HEK293 (cell line): ENCODE results near the gene DCLRE1C.
A peak's percentile ranks its signal among the peaks of the same experiment; 100 is the strongest.

Experiments used
- CTCF ChIA-PET: fragments of 350-600 bp; formaldehyde crosslinking; extraction: SDS; loops from one replicate; lab custom pipeline; 2021; ENCODE audit warnings: antibody characterized with exemption; lab: Yijun Ruan, JAX
- POLR2A ChIA-PET: fragments of 300-600 bp; formaldehyde crosslinking; extraction: SDS; loops from one replicate; lab custom pipeline; 2020; ENCODE audit warnings: antibody characterized with exemption, inconsistent platforms; lab: Yijun Ruan, JAX
- H3K27ac ChIP-seq: fragments of 200-500 bp; sonication (Bioruptor generic); 2 replicates; pipeline ENCODE4 v1.5.1; 2014; ENCODE audit warnings: low read depth, low read length, control low read depth, inconsistent platforms; ENCODE audit errors: extremely low read depth
- H3K36me3 ChIP-seq, 2 experiments: fragments of 200-500 bp in 1 of 2; sonication (Bioruptor generic) in 1 of 2; 1 replicate in 1 of 2; 2 replicates in 1 of 2; pipeline ENCODE4 v1.5.1; 2014 to 2017; ENCODE audit warnings: inconsistent platforms in 2 of 2, low read length in 2 of 2; ENCODE audit not compliant: control insufficient read depth in 2 of 2, insufficient read depth in 1 of 2
- H3K4me1 ChIP-seq: fragments of 200-500 bp; sonication (Bioruptor generic); 2 replicates; pipeline ENCODE4 v1.5.1; 2014; ENCODE audit warnings: mild to moderate bottlenecking, low read length, inconsistent platforms; ENCODE audit not compliant: control insufficient read depth, insufficient read depth
- H3K4me3 ChIP-seq: 2 replicates; pipeline ENCODE4 v1.5.1; 2011; ENCODE audit warnings: low read depth, mild to moderate bottlenecking, control low read depth, low read length, moderate library complexity
- H3K9me3 ChIP-seq: fragments of 200-500 bp; sonication (Bioruptor generic); 2 replicates; pipeline ENCODE4 v1.5.1; 2014; ENCODE audit warnings: low read depth, low read length, inconsistent platforms; ENCODE audit not compliant: control insufficient read depth, insufficient read depth
- GLI4 ChIP-seq: fragments of 450-650 bp; formaldehyde crosslinking; IDR thresholded peaks from 2 replicates; pipeline ENCODE4 v1.5.1; 2016; ENCODE audit warnings: missing biosample characterization, missing genetic modification characterization
- HOXA7 ChIP-seq: sonication (generic); formaldehyde crosslinking; IDR thresholded peaks from 2 replicates; pipeline ENCODE4 v1.8.1; 2022; ENCODE audit warnings: missing genetic modification reagents, borderline replicate concordance
- HOXC10 ChIP-seq: sonication (generic); formaldehyde crosslinking; IDR thresholded peaks from 2 replicates; pipeline ENCODE4 v1.8.1; 2023; ENCODE audit warnings: mild to moderate bottlenecking, missing genetic modification reagents
- KLF16 ChIP-seq: fragments of 450-650 bp; formaldehyde crosslinking; IDR thresholded peaks from 2 replicates; pipeline ENCODE4 v1.5.1; 2017; ENCODE audit warnings: missing biosample characterization, missing genetic modification characterization
- MEIS1 ChIP-seq: sonication (generic); formaldehyde crosslinking; IDR thresholded peaks from 2 replicates; pipeline ENCODE4 v1.8.1; 2022; ENCODE audit warnings: missing genetic modification reagents, mild to moderate bottlenecking, borderline replicate concordance
- OVOL3 ChIP-seq: fragments of 450-650 bp; formaldehyde crosslinking; IDR thresholded peaks from 2 replicates; pipeline ENCODE4 v1.5.1; 2016; ENCODE audit warnings: missing biosample characterization, missing genetic modification characterization
- TRIM28 ChIP-seq: IDR thresholded peaks from 2 replicates; pipeline ENCODE4 v1.6.1; 2011; ENCODE audit warnings: low read length, control low read depth, borderline replicate concordance
- ZFP3 ChIP-seq: fragments of 450-650 bp; formaldehyde crosslinking; IDR thresholded peaks from 2 replicates; pipeline ENCODE4 v1.5.1; 2016; ENCODE audit warnings: low read depth, missing biosample characterization, missing genetic modification characterization
- ZNF16 ChIP-seq: fragments of 450-650 bp; formaldehyde crosslinking; IDR thresholded peaks from 2 replicates; pipeline ENCODE4 v1.5.1; 2016; ENCODE audit warnings: low read depth, missing biosample characterization, missing genetic modification characterization
- ZNF221 ChIP-seq: fragments of 450-650 bp; formaldehyde crosslinking; IDR thresholded peaks from 2 replicates; pipeline ENCODE4 v1.5.1; 2017; ENCODE audit warnings: missing biosample characterization, missing genetic modification characterization, borderline replicate concordance
- ZNF274 ChIP-seq, 2 experiments: fragments of 200-500 bp in 1 of 2; fragments of 450-650 bp in 1 of 2; sonication (Bioruptor generic) in 1 of 2; formaldehyde crosslinking in 1 of 2; IDR thresholded peaks; 2 replicates each; pipeline versions ENCODE4 v1.5.1 to v1.6.1; 2014 to 2016; ENCODE audit warnings: borderline replicate concordance in 1 of 2, inconsistent platforms in 1 of 2, low read length in 1 of 2, missing biosample characterization in 1 of 2, missing genetic modification characterization in 1 of 2
- ZNF354C ChIP-seq: fragments of 450-650 bp; formaldehyde crosslinking; IDR thresholded peaks from 2 replicates; pipeline ENCODE4 v1.5.1; 2016; ENCODE audit warnings: missing biosample characterization, missing genetic modification characterization, low read depth, borderline replicate concordance
- ZNF473 ChIP-seq: fragments of 450-650 bp; formaldehyde crosslinking; IDR thresholded peaks from 2 replicates; pipeline ENCODE4 v1.5.1; 2017; ENCODE audit warnings: missing biosample characterization, missing genetic modification characterization
- ZNF596 ChIP-seq: fragments of 450-650 bp; IDR thresholded peaks from 2 replicates; pipeline ENCODE4 v1.5.0; 2018; ENCODE audit warnings: missing biosample characterization, mild to moderate bottlenecking, missing genetic modification characterization, moderate library complexity
- ZNF707 ChIP-seq: fragments of 450-650 bp; formaldehyde crosslinking; IDR thresholded peaks from 2 replicates; pipeline ENCODE4 v1.5.1; 2016; ENCODE audit warnings: missing biosample characterization, missing genetic modification characterization
- ZNF791 ChIP-seq: fragments of 450-650 bp; formaldehyde crosslinking; IDR thresholded peaks from 2 replicates; pipeline ENCODE4 v1.5.1; 2016; ENCODE audit warnings: missing biosample characterization, missing genetic modification characterization
- TF ChIP-seq, protein P1 (sequence below): fragments of 450-650 bp; formaldehyde crosslinking; IDR thresholded peaks from 2 replicates; pipeline ENCODE4; 2016; ENCODE audit warnings: missing biosample characterization, missing genetic modification characterization
- TF ChIP-seq, protein P2 (sequence below): fragments of 450-650 bp; formaldehyde crosslinking; IDR thresholded peaks from 2 replicates; pipeline ENCODE4 v1.5.1; 2016; ENCODE audit warnings: missing biosample characterization, missing genetic modification characterization
- TF ChIP-seq, protein P3 (sequence below): fragments of 450-650 bp; formaldehyde crosslinking; IDR thresholded peaks from 2 replicates; pipeline ENCODE4 v1.5.1; 2016; ENCODE audit warnings: missing biosample characterization, missing genetic modification characterization

DCLRE1C gene

DNA sequence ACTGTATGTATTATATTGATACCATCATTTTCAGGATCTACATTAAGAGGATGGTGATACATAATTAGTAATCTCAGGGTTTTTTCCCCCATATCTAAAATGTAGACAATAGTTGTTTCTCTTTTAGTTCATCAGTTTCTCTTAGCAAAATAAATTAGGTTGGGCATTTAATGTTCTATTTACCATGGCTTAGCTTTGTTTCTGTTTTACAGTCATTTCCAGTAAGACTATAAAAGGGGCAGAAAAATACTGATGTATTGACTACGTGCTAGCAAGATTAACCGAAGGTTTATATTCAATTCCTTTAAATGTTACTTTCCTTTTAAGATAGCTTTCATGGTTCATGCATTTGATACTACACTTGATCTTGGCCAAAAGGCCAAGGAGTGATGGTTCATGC is 49.0 kb downstream of the DCLRE1C start:
- Histone ChIP-seq H3K36me3 (peaks cover 73 to 96% of the 10 kb centered on the region in 2 experiments), H3K27ac (no peak overlapping the region), H3K9me3 (no peaks in the 10 kb centered on the region), H3K4me1 (no peaks in the 10 kb centered on the region), H3K4me3 (no peak overlapping the region)
- ChIA-PET POLR2A (no interaction called here), CTCF (interaction anchor here (0.5 to 1.8 kb wide), 7 partner anchors 9 to 1016 kb away, joined by 3 to 8 read pairs (median 3); no protein-coding TSS in a partner anchor)
- TF ChIP-seq ZNF707 (tag by site-specific recombination) = no peak
- no peak for TF ChIP-seq ZNF791 (tag by site-specific recombination)
- TF ChIP-seq ZNF221 = no peak
- no peak for TF ChIP-seq ZNF596
- TF ChIP-seq ZNF473 (tag by site-specific recombination) = no peak
- TF ChIP-seq, protein P1, sequence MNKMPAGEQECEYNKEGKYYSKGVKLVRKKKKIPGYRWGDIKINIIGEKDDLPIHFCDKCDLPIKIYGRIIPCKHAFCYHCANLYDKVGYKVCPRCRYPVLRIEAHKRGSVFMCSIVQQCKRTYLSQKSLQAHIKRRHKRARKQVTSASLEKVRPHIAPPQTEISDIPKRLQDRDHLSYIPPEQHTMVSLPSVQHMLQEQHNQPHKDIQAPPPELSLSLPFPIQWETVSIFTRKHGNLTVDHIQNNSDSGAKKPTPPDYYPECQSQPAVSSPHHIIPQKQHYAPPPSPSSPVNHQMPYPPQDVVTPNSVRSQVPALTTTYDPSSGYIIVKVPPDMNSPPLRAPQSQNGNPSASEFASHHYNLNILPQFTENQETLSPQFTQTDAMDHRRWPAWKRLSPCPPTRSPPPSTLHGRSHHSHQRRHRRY = no peak

DNA sequence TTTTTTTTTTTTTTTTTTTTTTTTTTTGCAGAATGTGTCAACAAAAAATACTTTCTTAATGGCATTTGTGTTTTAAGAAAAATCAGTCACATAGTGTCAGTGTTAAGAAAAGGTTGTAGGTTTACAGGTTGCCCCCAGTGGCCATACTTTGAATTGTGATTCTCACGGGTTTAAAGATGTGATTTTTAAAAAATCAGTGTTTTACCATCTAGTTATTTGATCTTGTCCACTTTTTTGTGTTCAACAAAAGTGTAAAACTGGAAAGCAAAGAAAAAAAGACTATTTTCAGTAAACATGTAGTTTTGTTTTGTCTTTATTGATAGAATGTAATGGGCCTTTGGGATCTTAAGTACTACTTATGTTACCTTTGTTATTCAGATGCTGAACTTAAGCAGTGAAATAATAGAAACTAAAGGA is 49.6 kb downstream of the DCLRE1C start:
- ChIA-PET CTCF (interaction anchor here (0.5 to 1.8 kb wide), 10 partner anchors 8 to 1015 kb away, joined by 3 to 8 read pairs (median 3); no protein-coding TSS in a partner anchor), POLR2A (interaction anchor here (0.7 kb wide), 1 partner anchor 392 kb away, joined by 5 read pairs; no protein-coding TSS in a partner anchor)
- Histone ChIP-seq H3K4me3 (no peak overlapping the region), H3K36me3 (peaks cover 73 to 96% of the 10 kb centered on the region in 2 experiments), H3K27ac (no peak overlapping the region), H3K4me1 (no peaks in the 10 kb centered on the region), H3K9me3 (no peaks in the 10 kb centered on the region)
- TF ChIP-seq TRIM28 (no peak), ZNF354C (tag by site-specific recombination) (no peak), ZFP3 (tag by site-specific recombination) (no peak), GLI4 (no peak)
- TF ChIP-seq, protein P2, sequence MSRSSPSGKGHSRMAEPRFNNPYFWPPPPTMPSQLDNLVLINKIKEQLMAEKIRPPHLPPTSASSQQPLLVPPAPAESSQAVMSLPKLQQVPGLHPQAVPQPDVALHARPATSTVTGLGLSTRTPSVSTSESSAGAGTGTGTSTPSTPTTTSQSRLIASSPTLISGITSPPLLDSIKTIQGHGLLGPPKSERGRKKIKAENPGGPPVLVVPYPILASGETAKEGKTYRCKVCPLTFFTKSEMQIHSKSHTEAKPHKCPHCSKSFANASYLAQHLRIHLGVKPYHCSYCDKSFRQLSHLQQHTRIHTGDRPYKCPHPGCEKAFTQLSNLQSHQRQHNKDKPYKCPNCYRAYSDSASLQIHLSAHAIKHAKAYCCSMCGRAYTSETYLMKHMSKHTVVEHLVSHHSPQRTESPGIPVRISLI (tag by site-specific recombination) = 0 out of 2 replicates have a peak, but pooled peaks have one; percentile 1

DNA sequence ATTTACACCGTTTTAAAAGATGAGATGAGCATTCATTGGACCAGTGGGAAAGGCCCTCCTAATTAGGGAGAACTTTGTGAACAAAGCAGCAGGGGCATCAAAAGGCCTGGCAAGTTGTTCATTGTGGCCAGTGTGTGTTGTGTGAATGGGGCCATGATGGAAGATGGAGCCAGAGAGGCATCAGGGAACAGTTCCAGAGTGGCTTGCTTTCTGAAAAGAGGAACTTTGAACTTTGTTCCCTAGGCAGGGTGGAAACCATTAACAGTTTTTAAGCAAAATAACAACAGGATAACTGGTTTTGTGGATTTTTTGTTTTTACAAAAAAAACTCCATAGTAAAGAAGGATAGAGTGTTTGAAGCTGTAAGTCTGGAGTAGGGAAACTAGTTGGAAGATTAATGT is 62.7 kb downstream of the DCLRE1C start:
- TF ChIP-seq OVOL3 (tag by site-specific recombination) = no peak
- TF ChIP-seq HOXC10 (CRISPR knock-in tag) = no peak
- no peak for TF ChIP-seq ZNF274 (IDR thresholded peaks at IDR 0.05; ENCODE audit: low read length)
- no peak for TF ChIP-seq ZNF274 (tag by site-specific recombination; IDR thresholded peaks at IDR 0.05; ENCODE audit: borderline replicate concordance)
- TF ChIP-seq TRIM28 = no peak
- TF ChIP-seq ZNF16 = no peak
- TF ChIP-seq HOXA7 = no peak
- TF ChIP-seq, protein P3, sequence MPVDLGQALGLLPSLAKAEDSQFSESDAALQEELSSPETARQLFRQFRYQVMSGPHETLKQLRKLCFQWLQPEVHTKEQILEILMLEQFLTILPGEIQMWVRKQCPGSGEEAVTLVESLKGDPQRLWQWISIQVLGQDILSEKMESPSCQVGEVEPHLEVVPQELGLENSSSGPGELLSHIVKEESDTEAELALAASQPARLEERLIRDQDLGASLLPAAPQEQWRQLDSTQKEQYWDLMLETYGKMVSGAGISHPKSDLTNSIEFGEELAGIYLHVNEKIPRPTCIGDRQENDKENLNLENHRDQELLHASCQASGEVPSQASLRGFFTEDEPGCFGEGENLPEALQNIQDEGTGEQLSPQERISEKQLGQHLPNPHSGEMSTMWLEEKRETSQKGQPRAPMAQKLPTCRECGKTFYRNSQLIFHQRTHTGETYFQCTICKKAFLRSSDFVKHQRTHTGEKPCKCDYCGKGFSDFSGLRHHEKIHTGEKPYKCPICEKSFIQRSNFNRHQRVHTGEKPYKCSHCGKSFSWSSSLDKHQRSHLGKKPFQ = no peak
- no peak for TF ChIP-seq KLF16 (tag by site-specific recombination)
- no peak for TF ChIP-seq MEIS1 (CRISPR knock-in tag)
- H3K36me3 ChIP-seq = peaks cover 11 to 22% of the 10 kb centered on the region in 2 experiments; a peak in 2 of 3 replicates
- POLR2A ChIA-PET = no interaction called here
- no peaks in the 10 kb centered on the region for H3K9me3 ChIP-seq
- H3K27ac ChIP-seq = no peak overlapping the region
- no peaks in the 10 kb centered on the region for H3K4me1 ChIP-seq
- H3K4me3 ChIP-seq = no peak overlapping the region
- CTCF ChIA-PET = interaction anchor here (0.6 kb wide), 1 partner anchor 770 kb away, joined by 3 read pairs; no protein-coding TSS in a partner anchor
